IMR-90 (cell line): ENCODE measurements around the gene IFNA17. TPM values are rescaled to one million over a fixed set of nuclear protein-coding genes. Genes with fewer than 3 reads are reported as not detected.

ENCODE experiments used
- ATAC-seq: fragments of 200-7000 bp; cut with Tn5 transposase; 2 replicates; pipeline ENCODE4 v1.9.1; 2020; ENCODE audit warnings: low read depth, mild to moderate bottlenecking, moderate library complexity
- BruUV-seq: library from RNA; stranded (reverse); fragments of 400-500 nt; replicated peaks from 2 replicates; lab custom pipeline; 2021; lab: Mats Ljungman, UMichigan
- CTCF ChIA-PET: fragments of 300-600 bp; formaldehyde crosslinking; extraction: SDS; loops from one replicate; lab custom pipeline; 2021; ENCODE audit warnings: antibody characterized with exemption; lab: Yijun Ruan, JAX
- POLR2A ChIA-PET: fragments of 300-600 bp; sonication (Branson Sonifier 250); formaldehyde crosslinking; loops from one replicate; lab custom pipeline; 2022; ENCODE audit warnings: antibody characterized with exemption; ENCODE audit not compliant: unreplicated experiment; lab: Charles Lee
- DNase-seq: peaks from one replicate; pipeline ENCODE4 v3.0.0; 2013
- H2AFZ ChIP-seq: replicated peaks from 2 replicates; pipeline ENCODE3; 2013; ENCODE audit warnings: low read length, mild to moderate bottlenecking; ENCODE audit not compliant: poor library complexity
- H2AK5ac ChIP-seq: 2 replicates; pipeline ENCODE4 v1.6.1; 2013; ENCODE audit warnings: low read depth, low read length, inconsistent platforms
- H2AK9ac ChIP-seq: replicated peaks from 2 replicates; pipeline ENCODE3; 2013; ENCODE audit warnings: mild to moderate bottlenecking, low read depth, low read length, moderate library complexity; ENCODE audit not compliant: poor library complexity
- H2BK120ac ChIP-seq: 2 replicates; pipeline ENCODE4 v1.6.1; 2013; ENCODE audit warnings: low read depth, low read length, inconsistent platforms
- H2BK15ac ChIP-seq: 3 replicates; pipeline ENCODE4 v1.6.1; 2013; ENCODE audit warnings: low read depth, low read length, inconsistent platforms
- H2BK20ac ChIP-seq: 2 replicates; pipeline ENCODE4 v1.6.1; 2013; ENCODE audit warnings: low read depth, mild to moderate bottlenecking, inconsistent platforms, low read length, moderate library complexity
- H2BK5ac ChIP-seq: 2 replicates; pipeline ENCODE4 v1.6.1; 2013; ENCODE audit warnings: mild to moderate bottlenecking, low read depth, low read length, inconsistent platforms; ENCODE audit not compliant: poor library complexity, severe bottlenecking
- H3K14ac ChIP-seq: replicated peaks from 2 replicates; pipeline ENCODE4 v1.6.1; 2013; ENCODE audit warnings: low read depth, low read length, inconsistent platforms
- H3K18ac ChIP-seq: 2 replicates; pipeline ENCODE4 v1.6.1; 2013; ENCODE audit warnings: low read depth, low read length, control low read depth
- H3K23ac ChIP-seq: 2 replicates; pipeline ENCODE4 v1.6.1; 2013; ENCODE audit warnings: low read depth, low read length, inconsistent platforms
- H3K27ac ChIP-seq: 2 replicates; pipeline ENCODE4 v1.5.1; 2013; ENCODE audit warnings: mild to moderate bottlenecking, control low read depth, low read length; ENCODE audit not compliant: insufficient read depth
- H3K27me3 ChIP-seq: 2 replicates; pipeline ENCODE4 v1.6.1; 2013; ENCODE audit warnings: low read length; ENCODE audit not compliant: control insufficient read depth, insufficient read depth
- H3K36me3 ChIP-seq: 2 replicates; pipeline ENCODE4 v1.6.1; 2013; ENCODE audit warnings: low read length, mixed read lengths; ENCODE audit not compliant: control insufficient read depth, insufficient read depth
- H3K4ac ChIP-seq: 2 replicates; pipeline ENCODE4 v1.6.1; 2013; ENCODE audit warnings: low read depth, low read length, inconsistent platforms
- H3K4me1 ChIP-seq: 2 replicates; pipeline ENCODE4 v1.6.1; 2013; ENCODE audit warnings: low read length, mixed read lengths; ENCODE audit not compliant: control insufficient read depth, insufficient read depth
- H3K4me2 ChIP-seq: 2 replicates; pipeline ENCODE4 v1.6.1; 2013; ENCODE audit warnings: low read depth, mild to moderate bottlenecking, control low read depth, low read length, moderate library complexity
- H3K4me3 ChIP-seq: 2 replicates; pipeline ENCODE4 v1.5.1; 2013; ENCODE audit warnings: low read depth, mild to moderate bottlenecking, control low read depth, low read length, moderate library complexity; ENCODE audit not compliant: insufficient read depth
- H3K56ac ChIP-seq: 2 replicates; pipeline ENCODE4 v1.6.1; 2013; ENCODE audit warnings: low read length, inconsistent platforms; ENCODE audit not compliant: insufficient read depth; ENCODE audit errors: extremely low read depth
- H3K79me1 ChIP-seq, 2 experiments: 2 replicates each; pipeline ENCODE4 v1.6.1; 2013; ENCODE audit warnings: low read length in 2 of 2, inconsistent platforms in 1 of 2, low read depth in 1 of 2
- H3K9ac ChIP-seq: 2 replicates; pipeline ENCODE4 v1.6.1; 2013; ENCODE audit warnings: low read depth, low read length, control low read depth
- H3K9me1 ChIP-seq: 2 replicates; pipeline ENCODE4 v1.6.1; 2013; ENCODE audit warnings: low read length, inconsistent platforms; ENCODE audit not compliant: insufficient read depth
- H3K9me3 ChIP-seq: 2 replicates; pipeline ENCODE4 v1.6.1; 2013; ENCODE audit warnings: low read length; ENCODE audit not compliant: control insufficient read depth, insufficient read depth
- H4K20me1 ChIP-seq: 2 replicates; pipeline ENCODE4 v1.6.1; 2013; ENCODE audit warnings: low read length, inconsistent platforms; ENCODE audit not compliant: insufficient read depth
- H4K5ac ChIP-seq: 2 replicates; pipeline ENCODE4 v1.6.1; 2013; ENCODE audit warnings: mild to moderate bottlenecking, low read depth, low read length, control low read depth
- H4K8ac ChIP-seq, 2 experiments: 2 replicates each; pipeline ENCODE4 v1.6.1; 2013; ENCODE audit warnings: low read depth in 2 of 2, low read length in 2 of 2, control low read depth in 1 of 2, inconsistent platforms in 1 of 2
- H4K91ac ChIP-seq: 2 replicates; pipeline ENCODE4 v1.6.1; 2013; ENCODE audit warnings: low read depth, low read length, inconsistent platforms; ENCODE audit not compliant: insufficient read depth
- CTCF ChIP-seq: conservative IDR thresholded peaks from 2 replicates; pipeline ENCODE4 v1.5.1; 2012; ENCODE audit warnings: mild to moderate bottlenecking, low read depth, low read length, improper control_type of control experiment
- MAZ ChIP-seq: IDR thresholded peaks from 2 replicates; pipeline ENCODE4 v1.6.1; 2012; ENCODE audit warnings: low read depth, mild to moderate bottlenecking, low read length, improper control_type of control experiment, moderate library complexity, borderline replicate concordance
- MXI1 ChIP-seq: IDR thresholded peaks from 2 replicates; pipeline ENCODE4 v1.6.1; 2012; ENCODE audit warnings: low read depth, mild to moderate bottlenecking, low read length, moderate library complexity, borderline replicate concordance
- NFE2L2 ChIP-seq: fragments of 150-350 bp; IDR thresholded peaks from 2 replicates; pipeline ENCODE4 v1.6.1; 2016; ENCODE audit warnings: low read depth, mild to moderate bottlenecking, low read length
- RAD21 ChIP-seq: IDR thresholded peaks from 2 replicates; pipeline ENCODE4 v1.6.1; 2012; ENCODE audit warnings: low read length, improper control_type of control experiment
- RFX5 ChIP-seq: IDR thresholded peaks from 2 replicates; pipeline ENCODE4 v1.8.0; 2012; ENCODE audit warnings: low read depth, mild to moderate bottlenecking, low read length, moderate library complexity
- SMC3 ChIP-seq: fragments of 150-350 bp; IDR thresholded peaks from 2 replicates; pipeline ENCODE4 v1.6.1; 2016; ENCODE audit warnings: low read depth, mild to moderate bottlenecking, antibody characterized with exemption, low read length, moderate library complexity
- WGBS, 2 experiments: methylation state at CpG; one replicate each; pipeline versions ENCODE4 v1.1.5 to v1.1.7; 2013; ENCODE audit warnings: missing lambda C conversion rate in 2 of 2; ENCODE audit not compliant: insufficient read length in 1 of 2; ENCODE audit errors: extremely low coverage in 2 of 2; 5-methylcytosine and 5-hydroxymethylcytosine counted together
- dilution Hi-C: fragments of 300-500 bp; cut with HindIII; formaldehyde crosslinking; loops from one replicate; pipeline ENCODE4 v1.14.3; 2018; ENCODE audit warnings: low sequenced_read_pairs; ENCODE audit not compliant: unreplicated experiment
- in situ Hi-C: fragments of 300-500 bp; cut with MboI; formaldehyde crosslinking; loops from 3 replicates; pipeline ENCODE4 v1.14.3; 2019; ENCODE audit warnings: low sequenced_read_pairs, inconsistent platforms, mixed read lengths
- intact Hi-C: fragments of 100-400 bp; cut with micrococcal nuclease; formaldehyde crosslinking; loops from 2 replicates; pipeline ENCODE4 v1.10.0; 2022
- polyA plus RNA-seq, 3 experiments: library from polyadenylated mRNA; depleted of rRNA; stranded (reverse); fragments of >200 nt; gene quantifications; 2 replicates each; pipeline ENCODE4 v1.2.3, GENCODE V29; 2012; ENCODE audit warnings: low replicate concordance in 1 of 3
- total RNA-seq: library from RNA; depleted of rRNA; stranded (reverse); fragments of >200 nt; gene quantifications from 2 replicates; pipeline ENCODE4 v1.2.3, GENCODE V29; 2012
- TF ChIP-seq, protein P1 (sequence below): fragments of 150-350 bp; IDR thresholded peaks from 2 replicates; pipeline ENCODE4 v1.6.1; 2017; ENCODE audit warnings: mild to moderate bottlenecking, antibody characterized with exemption, low read length, low read depth

The IFNA17 gene
- total and polyA plus RNA-seq, 2 of the 4 experiments (the other 2 are of a cell fraction): not detected

DNA sequence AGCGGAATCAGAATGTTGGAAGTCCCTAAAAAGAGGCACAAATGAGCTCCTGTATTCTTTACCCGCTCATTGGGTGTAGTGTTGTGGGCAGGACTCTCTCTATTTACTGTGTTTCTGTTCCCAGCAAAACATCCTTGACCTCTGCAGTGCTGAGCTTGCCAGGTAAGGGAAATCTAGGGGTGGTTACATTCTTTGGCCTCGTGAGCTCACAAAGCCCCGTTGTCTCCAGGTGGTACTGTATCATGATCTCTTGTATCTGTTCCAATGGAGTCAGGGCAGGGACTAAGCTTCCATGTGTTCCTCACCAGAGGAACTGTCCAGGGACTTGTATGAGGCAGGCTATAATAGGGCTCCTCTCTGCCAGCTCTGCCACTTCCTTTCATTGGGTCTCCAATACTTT lies 23.6 kb upstream of the IFNA17 start:
- Histone ChIP-seq H3K4ac (no peak overlapping the region), H3K36me3 (no peaks in the 10 kb centered on the region), H3K4me3 (no peak overlapping the region), H3K27me3 (peaks cover 17% of the 10 kb centered on the region), H3K4me2 (no peak overlapping the region), H4K20me1 (no peaks in the 10 kb centered on the region), H2BK15ac (no peak overlapping the region), H2BK120ac (no peak overlapping the region), H2BK5ac (no peak overlapping the region), H3K27ac (no peak overlapping the region), H2AFZ (no peak overlapping the region), H4K8ac (no peak overlapping the region), H3K56ac (no peak overlapping the region), H3K79me1 (no peaks in the 10 kb centered on the region), H4K91ac (no peak overlapping the region), H2BK20ac (no peak overlapping the region), H2AK5ac (no peak overlapping the region), H4K5ac (no peak overlapping the region), H3K9me1 (no peaks in the 10 kb centered on the region), H3K23ac (no peak overlapping the region), H3K18ac (no peak overlapping the region), H3K9ac (no peak overlapping the region), H3K4me1 (0 out of 2 replicates have a peak, but pooled peaks cover 1% of the 10 kb centered on the region), H3K14ac (no peak overlapping the region), H2AK9ac (no peak overlapping the region), H3K9me3 (no peaks in the 10 kb centered on the region)
- DNase-seq (no peak), ATAC-seq (no peak)
- dilution Hi-C loops (no loop called here), intact Hi-C loops (loop anchor here (5.0 kb wide), 1 partner anchor 146 kb away; no protein-coding TSS in a partner anchor), in situ Hi-C loops (no loop called here)
- ChIA-PET POLR2A (no interaction called here), CTCF (interaction anchor here (2.0 kb wide), 1 partner anchor 8 kb away, joined by 4 read pairs; no protein-coding TSS in a partner anchor)
- TF ChIP-seq NFE2L2: no peak
- no peak for TF ChIP-seq RAD21
- no peak for TF ChIP-seq SMC3
- TF ChIP-seq, protein P1, sequence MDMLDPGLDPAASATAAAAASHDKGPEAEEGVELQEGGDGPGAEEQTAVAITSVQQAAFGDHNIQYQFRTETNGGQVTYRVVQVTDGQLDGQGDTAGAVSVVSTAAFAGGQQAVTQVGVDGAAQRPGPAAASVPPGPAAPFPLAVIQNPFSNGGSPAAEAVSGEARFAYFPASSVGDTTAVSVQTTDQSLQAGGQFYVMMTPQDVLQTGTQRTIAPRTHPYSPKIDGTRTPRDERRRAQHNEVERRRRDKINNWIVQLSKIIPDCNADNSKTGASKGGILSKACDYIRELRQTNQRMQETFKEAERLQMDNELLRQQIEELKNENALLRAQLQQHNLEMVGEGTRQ: no peak
- no peak for TF ChIP-seq MAZ
- TF ChIP-seq CTCF: no peak
- no peak for TF ChIP-seq RFX5
- no peak for TF ChIP-seq MXI1
- no TSS peak for BruUV-seq
- WGBS, 2 experiments: no CpG with 5 or more reads among the region's 4 CpGs
